Upper lobe of left lung (tissue), 4 donors: ENCODE data around the gene WBP1L.

Experiments used
- EP300 ChIP-seq, 4 donors: sonication (generic); formaldehyde crosslinking; IDR thresholded peaks; one replicate each; pipeline ENCODE4 v1.5.1; 2017; ENCODE audit warnings: antibody characterized with exemption in 4 of 4, control low read depth in 2 of 4
- POLR2A ChIP-seq, 4 donors: fragments of 450-650 bp; IDR thresholded peaks; one replicate each; pipeline ENCODE4 v1.5.1; 2016 to 2017; ENCODE audit warnings: antibody characterized with exemption in 4 of 4, mild to moderate bottlenecking in 2 of 4
- TF ChIP-seq, protein P1 (sequence below), 6 experiments: fragments of 450-650 bp in 4 of 6; fragments of 200-600 bp in 2 of 6; sonication (generic) in 2 of 6; IDR thresholded peaks; one replicate each; pipeline ENCODE4 v1.5.1; 2016 to 2019; ENCODE audit warnings: antibody characterized with exemption in 6 of 6

DNA sequence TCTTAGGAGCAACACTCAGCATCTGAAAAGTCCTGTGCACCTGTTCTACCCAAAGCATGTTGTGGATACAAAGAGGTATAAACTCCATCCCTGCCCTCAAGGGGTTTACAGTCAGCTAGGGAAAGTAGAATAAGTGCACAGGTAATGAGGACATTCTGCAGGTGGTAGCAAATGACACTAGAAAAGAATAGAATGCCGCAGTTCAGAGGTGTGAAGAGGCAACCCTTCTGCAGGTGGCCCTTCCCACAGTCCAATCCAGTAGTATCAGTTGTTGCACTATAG, 36.7 kb downstream of the WBP1L start:
- TF ChIP-seq, protein P1, sequence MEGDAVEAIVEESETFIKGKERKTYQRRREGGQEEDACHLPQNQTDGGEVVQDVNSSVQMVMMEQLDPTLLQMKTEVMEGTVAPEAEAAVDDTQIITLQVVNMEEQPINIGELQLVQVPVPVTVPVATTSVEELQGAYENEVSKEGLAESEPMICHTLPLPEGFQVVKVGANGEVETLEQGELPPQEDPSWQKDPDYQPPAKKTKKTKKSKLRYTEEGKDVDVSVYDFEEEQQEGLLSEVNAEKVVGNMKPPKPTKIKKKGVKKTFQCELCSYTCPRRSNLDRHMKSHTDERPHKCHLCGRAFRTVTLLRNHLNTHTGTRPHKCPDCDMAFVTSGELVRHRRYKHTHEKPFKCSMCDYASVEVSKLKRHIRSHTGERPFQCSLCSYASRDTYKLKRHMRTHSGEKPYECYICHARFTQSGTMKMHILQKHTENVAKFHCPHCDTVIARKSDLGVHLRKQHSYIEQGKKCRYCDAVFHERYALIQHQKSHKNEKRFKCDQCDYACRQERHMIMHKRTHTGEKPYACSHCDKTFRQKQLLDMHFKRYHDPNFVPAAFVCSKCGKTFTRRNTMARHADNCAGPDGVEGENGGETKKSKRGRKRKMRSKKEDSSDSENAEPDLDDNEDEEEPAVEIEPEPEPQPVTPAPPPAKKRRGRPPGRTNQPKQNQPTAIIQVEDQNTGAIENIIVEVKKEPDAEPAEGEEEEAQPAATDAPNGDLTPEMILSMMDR (IDR thresholded peaks at IDR 0.05), result no peak
- TF ChIP-seq POLR2A (IDR thresholded peaks at IDR 0.05), result no peak
- no peak for TF ChIP-seq EP300 (IDR thresholded peaks at IDR 0.05)
